Fibroblast of pulmonary artery (primary cell): Measurements from ENCODE around the gene CLSTN3.

Experiments used
- DNase-seq: peaks from one replicate; pipeline ENCODE4 v3.0.0-alpha.2; 2010; ENCODE audit warnings: low read depth
- H3K4me3 ChIP-seq: replicated peaks from 2 replicates; pipeline ENCODE4 v1.5.1; 2011; ENCODE audit warnings: low read depth, mild to moderate bottlenecking, control low read depth, low read length, moderate library complexity
- CTCF ChIP-seq: IDR thresholded peaks from 2 replicates; pipeline ENCODE4 v1.5.1; 2011; ENCODE audit warnings: mild to moderate bottlenecking, control low read depth, low read length, inconsistent platforms; ENCODE audit errors: missing control alignments

The CLSTN3 gene

GRCh38 chr12:7161811-7162210 is 31.6 kb downstream of the CLSTN3 start:
- H3K4me3 ChIP-seq, result no peak overlapping the region
- DNase-seq, result peak; percentile 38
- no peak for TF ChIP-seq CTCF

- DNase-seq, result peak; percentile 16
- TF ChIP-seq CTCF, result peak; percentile 54
Observed at GRCh38 chr12:7162691-7163114, 32.5 kb downstream of the CLSTN3 start.

GRCh38 chr12:7169951-7170350 is 39.8 kb downstream of the CLSTN3 start:
- DNase-seq, result no peak
- no peak overlapping the region for H3K4me3 ChIP-seq
- no peak for TF ChIP-seq CTCF

More at GRCh38 chr12:7162691-7163114, 32.5 kb downstream of the CLSTN3 start:
- no peak overlapping the region for H3K4me3 ChIP-seq

- H3K4me3 ChIP-seq, result no peak overlapping the region
- no peak for TF ChIP-seq CTCF
- no peak for DNase-seq
Observed at GRCh38 chr12:7171854-7172253, 41.7 kb downstream of the CLSTN3 start.

GRCh38 chr12:7175493-7175892 is 45.3 kb downstream of the CLSTN3 start:
- H3K4me3 ChIP-seq, result no peak overlapping the region
- no peak for TF ChIP-seq CTCF
- peak; percentile 57 for DNase-seq

- TF ChIP-seq CTCF, result no peak
- no peak for DNase-seq
- H3K4me3 ChIP-seq, result no peak overlapping the region
Observed at GRCh38 chr12:7176595-7176994, 46.4 kb downstream of the CLSTN3 start.

GRCh38 chr12:7178481-7178880 is 48.3 kb downstream of the CLSTN3 start:
- no peak overlapping the region for H3K4me3 ChIP-seq
- TF ChIP-seq CTCF, result no peak
- no peak for DNase-seq
